ENCODE data around the gene IL17D. TPM values are rescaled to one million over a fixed set of nuclear protein-coding genes. Genes with fewer than 3 reads are reported as not detected.
"Not testable (repeated sequence)": the region's sequence is repeated elsewhere in the genome, so short reads cannot be mapped to it uniquely, and the experiment has no call there.

Gene IL17D
- total RNA-seq, 2 donors from 2014 or later = 0.21 to 0.76 TPM

GRCh38 chr13:20681481-20681880, 22.0 kb upstream of the IL17D start:
- not testable (repeated sequence) for H3K36me3 Mint-ChIP-seq (ENCODE audit: low read depth); H3K4me3 Mint-ChIP-seq; H3K27me3 Mint-ChIP-seq; H3K9me3 Mint-ChIP-seq; H3K4me1 Mint-ChIP-seq; ATAC-seq (replicated peaks); H3K27ac Mint-ChIP-seq

- no peaks in the 10 kb centered on the region for H3K27me3 Mint-ChIP-seq
- no peak overlapping the region for H3K4me3 Mint-ChIP-seq
- H3K27ac Mint-ChIP-seq = no peak overlapping the region
- no peaks in the 10 kb centered on the region for H3K36me3 Mint-ChIP-seq (ENCODE audit: low read depth)
- no peaks in the 10 kb centered on the region for H3K9me3 Mint-ChIP-seq
- H3K4me1 Mint-ChIP-seq = no peaks in the 10 kb centered on the region
- no peak for ATAC-seq (replicated peaks)
These were observed 21.4 kb upstream of the IL17D start for GRCh38 chr13:20682061-20682460.

DNA sequence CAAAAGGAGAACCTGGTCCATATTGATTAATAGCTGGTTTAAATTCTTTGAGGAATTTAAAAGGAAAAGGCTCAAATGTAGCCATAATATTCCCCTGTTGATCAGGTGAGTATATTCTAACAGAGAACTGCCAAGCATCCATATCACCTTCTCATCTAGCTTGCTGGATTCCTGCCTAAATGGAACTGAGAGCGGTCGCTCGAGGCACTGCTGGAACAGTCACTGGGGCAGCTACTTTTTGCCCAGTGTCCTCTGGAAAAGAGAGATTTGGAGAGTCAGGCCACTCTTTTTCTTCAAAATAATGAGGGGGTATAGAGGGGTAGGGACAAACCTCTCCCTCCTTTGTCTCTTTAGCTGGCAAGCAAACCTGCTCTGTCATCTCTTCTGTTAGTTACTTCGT, 19.5 kb upstream of the IL17D start:
- no peak for ATAC-seq (replicated peaks)
- Mint-ChIP-seq H3K27ac (no peak overlapping the region), H3K4me1 (no peaks in the 10 kb centered on the region), H3K36me3 (ENCODE audit: low read depth) (no peaks in the 10 kb centered on the region), H3K4me3 (no peak overlapping the region), H3K9me3 (no peaks in the 10 kb centered on the region), H3K27me3 (no peaks in the 10 kb centered on the region)

DNA sequence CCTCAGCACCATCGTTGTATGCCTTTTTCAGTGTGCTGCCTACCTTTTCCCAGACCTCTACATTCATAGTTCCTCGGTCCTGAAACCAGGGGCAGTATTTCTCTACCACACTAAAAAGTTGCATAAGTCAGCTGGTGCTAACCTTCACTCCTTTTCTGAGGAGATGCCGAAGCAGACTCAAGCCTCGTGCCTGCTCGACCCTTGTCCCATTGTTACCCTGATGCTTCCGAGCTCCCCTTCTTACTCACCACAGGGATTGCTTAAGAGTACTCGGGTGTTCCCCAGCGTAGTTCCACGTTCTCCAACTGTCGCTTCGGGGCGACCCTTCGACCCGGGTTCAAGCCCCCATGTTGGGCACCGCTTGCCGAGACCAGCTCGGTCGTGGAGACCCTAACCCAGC, 19.0 kb upstream of the IL17D start:
- Mint-ChIP-seq H3K36me3 (ENCODE audit: low read depth) (no peaks in the 10 kb centered on the region), H3K4me3 (no peak overlapping the region)

DNA sequence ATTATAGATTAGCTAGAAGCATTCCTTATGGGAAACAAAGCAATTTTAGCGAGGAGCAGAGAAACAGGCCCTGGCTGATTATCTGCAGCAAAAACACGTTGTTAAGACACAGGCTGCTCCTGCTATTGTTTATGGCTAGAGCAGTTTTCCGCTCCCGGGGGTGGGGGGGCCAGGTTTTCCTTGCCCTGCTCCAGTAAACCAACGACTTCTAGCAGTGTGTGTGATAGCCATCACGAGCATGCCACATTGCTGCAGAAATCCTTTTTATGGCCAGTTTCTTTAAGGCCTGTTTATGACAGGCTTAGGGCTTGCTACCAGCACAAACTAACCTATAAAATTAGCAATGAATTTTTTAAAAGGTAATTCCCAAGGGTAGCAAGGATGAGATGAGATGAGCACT, 18.4 kb upstream of the IL17D start:
- H3K9me3 Mint-ChIP-seq = no peaks in the 10 kb centered on the region
- no peaks in the 10 kb centered on the region for H3K36me3 Mint-ChIP-seq (ENCODE audit: low read depth)
- H3K27me3 Mint-ChIP-seq = no peaks in the 10 kb centered on the region
- ATAC-seq (replicated peaks) = no peak
- H3K4me3 Mint-ChIP-seq = no peak overlapping the region
- H3K4me1 Mint-ChIP-seq = no peaks in the 10 kb centered on the region
- no peak overlapping the region for H3K27ac Mint-ChIP-seq

More for the DNA sequence above, 19.0 kb upstream of the IL17D start:
- H3K27me3 Mint-ChIP-seq = no peaks in the 10 kb centered on the region
- no peak overlapping the region for H3K27ac Mint-ChIP-seq
- no peak for ATAC-seq (replicated peaks)
- H3K9me3 Mint-ChIP-seq = no peaks in the 10 kb centered on the region
- no peaks in the 10 kb centered on the region for H3K4me1 Mint-ChIP-seq

DNA sequence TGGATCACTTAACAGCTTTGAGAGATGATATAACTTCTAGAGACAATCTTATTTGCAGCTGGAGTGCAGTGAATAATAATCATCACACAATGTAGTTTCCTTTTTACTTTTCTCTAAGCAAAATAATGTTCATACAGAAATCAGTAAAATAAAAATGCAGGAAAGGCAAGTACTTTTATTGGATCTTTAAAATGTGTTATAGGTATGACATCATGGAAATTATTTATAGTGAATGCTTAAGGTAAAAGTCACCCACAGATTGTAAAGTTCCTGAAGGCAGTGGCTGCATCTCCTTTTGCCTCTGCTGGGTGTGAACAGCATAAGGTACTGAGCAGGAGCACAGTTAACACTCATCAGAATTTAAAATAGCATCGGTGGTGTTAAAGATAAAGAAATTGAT, 17.3 kb upstream of the IL17D start:
- H3K27me3 Mint-ChIP-seq = no peaks in the 10 kb centered on the region
- no peaks in the 10 kb centered on the region for H3K4me1 Mint-ChIP-seq
- H3K27ac Mint-ChIP-seq = no peak overlapping the region
- H3K4me3 Mint-ChIP-seq = no peak overlapping the region
- no peaks in the 10 kb centered on the region for H3K9me3 Mint-ChIP-seq
- no peak for ATAC-seq (replicated peaks)
- H3K36me3 Mint-ChIP-seq (ENCODE audit: low read depth) = no peaks in the 10 kb centered on the region

DNA sequence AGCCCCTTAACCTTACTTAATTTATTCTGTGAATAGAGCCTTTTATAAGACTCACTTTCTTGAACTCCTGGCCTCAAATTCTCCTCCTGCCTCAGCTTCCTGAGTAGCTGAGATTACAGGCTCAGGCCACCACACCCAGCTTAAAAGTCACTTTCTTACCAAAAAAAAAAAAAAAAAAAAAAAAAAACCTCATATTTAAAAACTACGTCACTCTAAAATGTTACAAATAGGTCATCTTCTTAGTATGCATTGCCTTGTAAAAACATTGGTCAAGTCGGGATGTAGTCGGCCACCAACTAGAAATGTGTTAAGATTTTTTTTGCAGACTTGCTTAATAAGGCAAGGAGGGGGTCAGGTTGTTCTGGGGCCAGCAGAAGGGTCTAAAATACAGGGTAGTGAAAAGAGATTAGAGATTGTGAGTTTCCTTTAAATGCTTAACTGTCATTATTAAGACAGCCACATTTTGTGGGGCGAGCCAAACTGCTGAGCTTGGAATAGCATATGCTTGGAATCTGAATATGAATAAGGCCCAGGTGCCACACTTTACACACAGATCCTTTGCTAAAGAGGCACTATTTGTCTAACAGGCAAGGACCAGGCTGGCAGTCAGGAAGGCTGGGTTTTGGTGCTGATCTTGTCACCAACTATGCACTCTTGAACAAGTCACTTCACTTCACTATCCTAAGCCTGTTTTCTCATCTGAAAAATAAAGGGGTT, 16.5 kb upstream of the IL17D start:
- no peak for ATAC-seq (replicated peaks)
- no peaks in the 10 kb centered on the region for H3K36me3 Mint-ChIP-seq (ENCODE audit: low read depth)
- H3K4me3 Mint-ChIP-seq = no peak overlapping the region
- no peaks in the 10 kb centered on the region for H3K27me3 Mint-ChIP-seq
- H3K4me1 Mint-ChIP-seq = no peaks in the 10 kb centered on the region
- H3K9me3 Mint-ChIP-seq = no peaks in the 10 kb centered on the region
- H3K27ac Mint-ChIP-seq = no peak overlapping the region

DNA sequence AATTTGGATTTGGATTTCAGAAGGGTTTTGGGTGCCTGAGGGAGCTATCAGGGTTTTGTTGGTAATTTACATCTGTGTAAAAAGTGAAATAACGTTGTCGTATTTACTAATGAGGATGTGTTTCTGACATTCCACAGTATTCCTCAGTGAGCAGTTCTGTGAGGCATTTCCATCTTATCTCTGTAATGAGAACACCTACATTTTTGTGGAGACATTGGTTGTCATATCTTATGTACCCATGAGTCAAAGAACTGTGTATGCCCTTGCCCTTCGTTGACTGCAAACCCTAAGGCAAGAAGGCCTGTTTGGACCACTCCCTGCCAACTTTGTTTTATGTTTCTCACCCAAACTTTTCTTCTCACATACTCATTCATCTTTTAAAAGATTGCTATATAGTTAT, 14.2 kb upstream of the IL17D start:
- Mint-ChIP-seq H3K27ac (no peak overlapping the region), H3K4me3 (no peak overlapping the region), H3K27me3 (no peaks in the 10 kb centered on the region), H3K9me3 (no peaks in the 10 kb centered on the region), H3K36me3 (ENCODE audit: low read depth) (no peaks in the 10 kb centered on the region), H3K4me1 (no peaks in the 10 kb centered on the region)
- no peak for ATAC-seq (replicated peaks)

- H3K27ac Mint-ChIP-seq = no peak overlapping the region
- peaks cover 6% of the 10 kb centered on the region for H3K27me3 Mint-ChIP-seq
- no peak for ATAC-seq (replicated peaks)
- no peaks in the 10 kb centered on the region for H3K36me3 Mint-ChIP-seq (ENCODE audit: low read depth)
- H3K4me3 Mint-ChIP-seq = no peak overlapping the region
- H3K4me1 Mint-ChIP-seq = no peaks in the 10 kb centered on the region
- H3K9me3 Mint-ChIP-seq = no peaks in the 10 kb centered on the region
These were observed 11.9 kb upstream of the IL17D start for GRCh38 chr13:20691616-20692015.

DNA sequence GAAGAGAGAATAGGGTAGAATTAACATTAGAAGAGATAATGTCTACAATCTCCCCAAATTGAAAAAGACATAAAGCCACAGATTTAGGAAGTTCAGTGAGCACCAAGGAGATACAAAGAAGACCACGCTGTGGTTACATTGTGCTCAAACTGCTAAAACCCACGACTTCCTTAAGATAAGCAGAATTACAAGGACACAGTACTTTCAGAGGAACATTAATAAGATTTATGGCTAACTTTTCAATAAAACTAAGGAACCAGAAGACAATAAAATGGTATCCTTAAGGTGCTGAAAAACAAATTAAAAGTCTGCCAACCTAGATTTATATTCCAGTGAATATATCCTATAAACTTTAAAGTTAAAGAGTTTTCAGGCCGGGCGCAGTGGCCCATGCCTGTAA, 7.4 kb upstream of the IL17D start:
- Mint-ChIP-seq H3K27me3 (peaks cover 28% of the 10 kb centered on the region), H3K9me3 (no peaks in the 10 kb centered on the region), H3K36me3 (ENCODE audit: low read depth) (no peaks in the 10 kb centered on the region), H3K4me3 (no peak overlapping the region), H3K27ac (no peak overlapping the region), H3K4me1 (no peaks in the 10 kb centered on the region)
- no peak for ATAC-seq (replicated peaks)

- H3K4me1 Mint-ChIP-seq = no peaks in the 10 kb centered on the region
- no peak for ATAC-seq (replicated peaks)
- H3K9me3 Mint-ChIP-seq = no peaks in the 10 kb centered on the region
- H3K4me3 Mint-ChIP-seq = no peak overlapping the region
- H3K27ac Mint-ChIP-seq = no peak overlapping the region
- no peaks in the 10 kb centered on the region for H3K36me3 Mint-ChIP-seq (ENCODE audit: low read depth)
- peaks cover 32% of the 10 kb centered on the region for H3K27me3 Mint-ChIP-seq
These were observed 3.8 kb upstream of the IL17D start for GRCh38 chr13:20699715-20700114.

DNA sequence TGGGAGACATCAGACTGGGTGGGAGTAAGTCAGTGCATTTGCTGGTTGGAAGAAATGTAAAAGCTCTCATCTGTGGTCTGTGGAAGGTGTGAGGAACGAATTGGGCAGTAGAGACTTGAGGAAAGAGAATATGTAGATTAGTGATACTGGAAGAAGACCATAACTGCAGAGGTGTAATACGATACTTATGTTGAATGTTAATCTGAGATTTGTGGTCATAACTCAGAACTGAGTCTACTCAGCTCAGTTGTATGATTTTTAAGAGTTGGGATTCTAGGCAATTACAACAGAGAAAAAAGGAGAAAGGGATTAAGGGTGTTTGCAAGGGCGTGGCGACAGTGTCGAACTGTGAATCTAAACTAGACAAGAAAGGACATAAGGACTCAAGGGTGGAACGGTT, 3.2 kb upstream of the IL17D start:
- peaks cover 32% of the 10 kb centered on the region for H3K27me3 Mint-ChIP-seq

DNA sequence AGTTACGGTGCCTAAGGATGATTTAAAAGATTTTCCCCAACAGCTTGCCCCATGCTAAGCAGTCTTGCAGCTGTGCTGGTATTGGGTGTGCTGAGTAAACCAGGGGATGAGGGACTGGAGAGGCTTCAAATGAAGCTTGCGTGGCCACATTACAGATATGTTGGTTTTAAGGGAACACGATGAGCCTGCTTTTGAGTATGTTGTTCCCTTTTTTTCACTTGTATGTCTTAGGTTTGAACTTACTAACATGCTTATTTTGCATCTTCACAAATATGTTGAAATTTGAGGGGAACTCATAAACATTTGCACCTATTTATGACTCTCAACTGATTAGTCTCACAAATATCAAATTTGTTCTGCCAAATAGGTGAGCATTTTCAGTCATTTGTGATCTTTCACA, 2.0 kb upstream of the IL17D start:
- Mint-ChIP-seq H3K9me3 (no peaks in the 10 kb centered on the region), H3K36me3 (ENCODE audit: low read depth) (no peaks in the 10 kb centered on the region), H3K27me3 (peaks cover 27% of the 10 kb centered on the region)

More for the DNA sequence above, 3.2 kb upstream of the IL17D start:
- H3K9me3 Mint-ChIP-seq = no peaks in the 10 kb centered on the region
- H3K27ac Mint-ChIP-seq = no peak overlapping the region
- H3K36me3 Mint-ChIP-seq (ENCODE audit: low read depth) = no peaks in the 10 kb centered on the region
- no peaks in the 10 kb centered on the region for H3K4me1 Mint-ChIP-seq
- H3K4me3 Mint-ChIP-seq = no peak overlapping the region
- ATAC-seq (replicated peaks) = no peak

DNA sequence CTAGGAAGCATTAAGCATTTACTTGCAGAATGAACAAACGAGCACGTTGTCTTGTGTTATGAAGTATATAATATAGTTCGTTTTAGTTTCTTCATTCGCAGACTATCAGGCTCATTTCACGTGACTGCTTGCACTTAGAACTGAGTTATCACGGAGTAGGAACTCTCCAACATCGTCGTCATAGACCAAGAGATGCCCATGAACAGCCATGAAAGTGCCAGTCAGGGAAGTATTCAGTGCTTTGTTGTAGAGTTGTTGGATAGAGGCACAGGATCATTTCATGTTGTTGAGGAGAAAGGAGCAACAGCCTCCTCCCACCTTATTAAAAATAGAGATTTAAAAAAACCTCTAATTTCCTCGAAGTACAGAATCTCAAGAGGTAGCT, 977 bp upstream of the IL17D start:
- Mint-ChIP-seq H3K4me3 (peak overlapping the region; percentile 85), H3K36me3 (ENCODE audit: low read depth) (no peaks in the 10 kb centered on the region), H3K27me3 (peaks cover 25% of the 10 kb centered on the region), H3K9me3 (no peaks in the 10 kb centered on the region), H3K4me1 (peaks cover 4% of the 10 kb centered on the region), H3K27ac (no peak overlapping the region)
- ATAC-seq (replicated peaks) = no peak

More for the DNA sequence above, 2.0 kb upstream of the IL17D start:
- Mint-ChIP-seq H3K27ac (no peak overlapping the region), H3K4me3 (peak overlapping the region; percentile 85), H3K4me1 (peaks cover 2% of the 10 kb centered on the region)
- no peak for ATAC-seq (replicated peaks)

GRCh38 chr13:20703780-20704458, 420 bp downstream of the IL17D start:
- Mint-ChIP-seq H3K27me3 (peaks cover 17% of the 10 kb centered on the region), H3K27ac (no peak overlapping the region), H3K4me1 (peaks cover 4% of the 10 kb centered on the region), H3K36me3 (ENCODE audit: low read depth) (no peaks in the 10 kb centered on the region), H3K9me3 (no peaks in the 10 kb centered on the region), H3K4me3 (peak overlapping the region; percentile 69)
- ATAC-seq (replicated peaks) = peak; percentile 86
